Activated T-cell treated with anti-CD3 and anti-CD28 coated beads, Interleukin-2, amount 50 U/mL, for 24 hours (primary cell): ENCODE data around the gene MFNG.
A peak's percentile ranks its signal among the peaks of the same experiment; 100 is the strongest.

Source experiments
- DNase-seq: peaks from one replicate; pipeline ENCODE4 v3.0.0-alpha.2; 2020
- H3K27ac Mint-ChIP-seq: 2 replicates; pipeline ENCODE4 v1.8.0; 2020; ENCODE audit warnings: mild to moderate bottlenecking, mixed read lengths
- H3K27me3 Mint-ChIP-seq: 2 replicates; pipeline ENCODE4 v1.8.0; 2020; ENCODE audit warnings: mixed read lengths
- H3K36me3 Mint-ChIP-seq: 2 replicates; pipeline ENCODE4 v1.8.0; 2020; ENCODE audit warnings: low read depth, mixed read lengths
- H3K4me1 Mint-ChIP-seq: 2 replicates; pipeline ENCODE4 v1.8.0; 2020; ENCODE audit warnings: low read depth, mixed read lengths
- H3K4me3 Mint-ChIP-seq: 2 replicates; pipeline ENCODE4 v1.8.0; 2020; ENCODE audit warnings: mild to moderate bottlenecking, moderate library complexity, mixed read lengths
- H3K9me3 Mint-ChIP-seq: 2 replicates; pipeline ENCODE4 v1.8.0; 2020; ENCODE audit warnings: mixed read lengths

MFNG gene

GRCh38 chr22:37427711-37428635 lies 58.2 kb downstream of the MFNG start:
- peaks cover 42% of the 10 kb centered on the region for H3K4me1 Mint-ChIP-seq
- no peak for DNase-seq
- H3K27ac Mint-ChIP-seq: no peak overlapping the region
- peaks cover 1% of the 10 kb centered on the region for H3K36me3 Mint-ChIP-seq
- H3K4me3 Mint-ChIP-seq: peak overlapping the region; percentile 27
- H3K27me3 Mint-ChIP-seq: peaks cover 67% of the 10 kb centered on the region
- peaks cover 4% of the 10 kb centered on the region for H3K9me3 Mint-ChIP-seq

GRCh38 chr22:37427135-37427710 lies 59.0 kb downstream of the MFNG start, which contains the start of gene ELFN2:
TSS of gene ELFN2 (minus strand) at chr22:37427479. CDS start at chr22:37375534, 51,945 bp downstream.
- H3K4me1 Mint-ChIP-seq: peaks cover 34% of the 10 kb centered on the region
- DNase-seq: no peak
- H3K36me3 Mint-ChIP-seq: no peaks in the 10 kb centered on the region
- no peaks in the 10 kb centered on the region for H3K9me3 Mint-ChIP-seq
- H3K27ac Mint-ChIP-seq: no peak within 1 kb of the TSS
- peak within 1 kb of the TSS; percentile 29 for H3K4me3 Mint-ChIP-seq
- H3K27me3 Mint-ChIP-seq: peaks cover 67% of the 10 kb centered on the region

GRCh38 chr22:37426706-37427134 lies 59.5 kb downstream of the MFNG start:
- no peak for DNase-seq
- peak overlapping the region; percentile 29 for H3K4me3 Mint-ChIP-seq
- peaks cover 68% of the 10 kb centered on the region for H3K27me3 Mint-ChIP-seq
- no peaks in the 10 kb centered on the region for H3K36me3 Mint-ChIP-seq
- H3K9me3 Mint-ChIP-seq: no peaks in the 10 kb centered on the region
- no peak overlapping the region for H3K27ac Mint-ChIP-seq
- H3K4me1 Mint-ChIP-seq: peaks cover 29% of the 10 kb centered on the region

GRCh38 chr22:37425800-37426705 lies 60.1 kb downstream of the MFNG start:
- Mint-ChIP-seq H3K27ac (no peak overlapping the region), H3K9me3 (no peaks in the 10 kb centered on the region), H3K36me3 (no peaks in the 10 kb centered on the region), H3K4me1 (peaks cover 23% of the 10 kb centered on the region), H3K27me3 (peaks cover 68% of the 10 kb centered on the region), H3K4me3 (no peak overlapping the region)
- no peak for DNase-seq

- Mint-ChIP-seq H3K4me3 (no peak overlapping the region), H3K36me3 (no peaks in the 10 kb centered on the region), H3K27ac (no peak overlapping the region), H3K9me3 (no peaks in the 10 kb centered on the region), H3K27me3 (peaks cover 68% of the 10 kb centered on the region), H3K4me1 (peaks cover 21% of the 10 kb centered on the region)
- DNase-seq: no peak
Measured at GRCh38 chr22:37425369-37425768, 60.8 kb downstream of the MFNG start.

GRCh38 chr22:37423283-37423682 lies 62.9 kb downstream of the MFNG start:
- no peak overlapping the region for H3K27ac Mint-ChIP-seq
- H3K27me3 Mint-ChIP-seq: peaks cover 67% of the 10 kb centered on the region
- no peak overlapping the region for H3K4me3 Mint-ChIP-seq
- H3K9me3 Mint-ChIP-seq: no peaks in the 10 kb centered on the region
- no peak for DNase-seq
- peaks cover 25% of the 10 kb centered on the region for H3K4me1 Mint-ChIP-seq
- no peaks in the 10 kb centered on the region for H3K36me3 Mint-ChIP-seq

- Mint-ChIP-seq H3K4me1 (peaks cover 26% of the 10 kb centered on the region), H3K36me3 (no peaks in the 10 kb centered on the region), H3K9me3 (no peaks in the 10 kb centered on the region), H3K27me3 (peaks cover 69% of the 10 kb centered on the region), H3K27ac (no peak overlapping the region), H3K4me3 (no peak overlapping the region)
- no peak for DNase-seq
Measured at GRCh38 chr22:37421468-37421877, 64.7 kb downstream of the MFNG start.

GRCh38 chr22:37420686-37421467 lies 65.3 kb downstream of the MFNG start:
- H3K36me3 Mint-ChIP-seq: no peaks in the 10 kb centered on the region
- no peaks in the 10 kb centered on the region for H3K9me3 Mint-ChIP-seq
- peak overlapping the region; percentile 74 for H3K4me3 Mint-ChIP-seq
- no peak overlapping the region for H3K27ac Mint-ChIP-seq
- DNase-seq: no peak
- H3K27me3 Mint-ChIP-seq: peaks cover 69% of the 10 kb centered on the region
- H3K4me1 Mint-ChIP-seq: peaks cover 28% of the 10 kb centered on the region

GRCh38 chr22:37419969-37420685 lies 66.1 kb downstream of the MFNG start:
- H3K27ac Mint-ChIP-seq: no peak overlapping the region
- H3K9me3 Mint-ChIP-seq: no peaks in the 10 kb centered on the region
- H3K27me3 Mint-ChIP-seq: peaks cover 68% of the 10 kb centered on the region
- peak; percentile 52 for DNase-seq
- no peaks in the 10 kb centered on the region for H3K36me3 Mint-ChIP-seq
- peak overlapping the region; percentile 74 for H3K4me3 Mint-ChIP-seq
- peaks cover 28% of the 10 kb centered on the region for H3K4me1 Mint-ChIP-seq

- peaks cover 68% of the 10 kb centered on the region for H3K27me3 Mint-ChIP-seq
- no peak overlapping the region for H3K27ac Mint-ChIP-seq
- no peaks in the 10 kb centered on the region for H3K9me3 Mint-ChIP-seq
- DNase-seq: no peak
- H3K4me3 Mint-ChIP-seq: peak overlapping the region; percentile 68
- H3K4me1 Mint-ChIP-seq: peaks cover 28% of the 10 kb centered on the region
- H3K36me3 Mint-ChIP-seq: no peaks in the 10 kb centered on the region
Measured at GRCh38 chr22:37419370-37419968, 66.7 kb downstream of the MFNG start.
